SK-N-SH (cell line): Measurements from ENCODE around the gene SFXN5. TPM values are rescaled to one million over a fixed set of nuclear protein-coding genes. Genes with fewer than 3 reads are reported as not detected.

Source experiments
- CTCF ChIA-PET: fragments of 300-600, 350-600 bp; formaldehyde crosslinking; extraction: SDS; loops from one replicate; lab custom pipeline; 2021; lab: Yijun Ruan, JAX
- POLR2A ChIA-PET: fragments of 350-600 bp; sonication (Branson Sonifier 250); formaldehyde crosslinking; extraction: SDS; loops from one replicate; lab custom pipeline; 2020; ENCODE audit warnings: antibody characterized with exemption, inconsistent platforms; lab: Yijun Ruan, JAX
- DNase-seq: peaks from one replicate; pipeline ENCODE4 v3.0.0; 2012
- H2AFZ ChIP-seq: fragments of 200-600 bp; sonication (generic); 2 replicates; pipeline ENCODE4 v1.8.1; 2016; ENCODE audit warnings: antibody characterized with exemption, mild to moderate bottlenecking, low read depth
- H3F3A ChIP-seq: fragments of 200-600 bp; sonication (generic); replicated peaks from 2 replicates; pipeline ENCODE3; 2016; ENCODE audit warnings: antibody characterized with exemption, mild to moderate bottlenecking; ENCODE audit not compliant: insufficient read depth
- H3K27ac ChIP-seq, 2 experiments: fragments of 200-500 bp in 1 of 2; fragments of 200-600 bp in 1 of 2; sonication (Bioruptor generic) in 1 of 2; sonication (generic), shearing (Covaris generic) in 1 of 2; 2 replicates each; pipeline versions ENCODE4 v1.5.1 to v1.6.1; 2014 to 2016; ENCODE audit warnings: low read depth in 2 of 2, inconsistent platforms in 1 of 2, low read length in 1 of 2, mild to moderate bottlenecking in 1 of 2, mixed read lengths in 1 of 2
- H3K27me3 ChIP-seq: fragments of 200-600 bp; sonication (generic), shearing (Covaris generic); 2 replicates; pipeline ENCODE4 v1.6.1; 2016; ENCODE audit warnings: mixed run types; ENCODE audit not compliant: insufficient read depth
- H3K36me3 ChIP-seq, 2 experiments: fragments of 200-500 bp in 1 of 2; fragments of 200-600 bp in 1 of 2; sonication (Bioruptor generic) in 1 of 2; sonication (generic) in 1 of 2; replicated peaks in 1 of 2; 2 replicates each; pipeline versions ENCODE3 to v1.5.1; 2014 to 2016; ENCODE audit warnings: low read length in 1 of 2, mild to moderate bottlenecking in 1 of 2; ENCODE audit not compliant: insufficient read depth in 2 of 2, control insufficient read depth in 1 of 2
- H3K4me1 ChIP-seq, 2 experiments: fragments of 200-500 bp in 1 of 2; fragments of 200-600 bp in 1 of 2; sonication (Bioruptor generic) in 1 of 2; sonication (generic), shearing (Covaris generic) in 1 of 2; 2 replicates each; pipeline versions ENCODE4 v1.5.1 to v1.6.1; 2014 to 2016; ENCODE audit warnings: low read depth in 1 of 2, low read length in 1 of 2, mixed run types in 1 of 2; ENCODE audit not compliant: insufficient read depth in 2 of 2, control insufficient read depth in 1 of 2
- H3K4me2 ChIP-seq: fragments of 200-600 bp; sonication (generic), shearing (Covaris generic); 2 replicates; pipeline ENCODE4 v1.6.1; 2017; ENCODE audit warnings: mixed run types
- H3K4me3 ChIP-seq, 2 experiments: fragments of 200-500 bp in 1 of 2; fragments of 200-600 bp in 1 of 2; sonication (Bioruptor generic) in 1 of 2; sonication (generic), shearing (Covaris generic) in 1 of 2; 2 replicates each; pipeline versions ENCODE4 v1.5.1 to v1.8.1; 2014 to 2016; ENCODE audit warnings: low read depth in 2 of 2, inconsistent platforms in 1 of 2, low read length in 1 of 2, mild to moderate bottlenecking in 1 of 2, mixed read lengths in 1 of 2, moderate library complexity in 1 of 2
- H3K79me2 ChIP-seq: fragments of 200-600 bp; sonication (generic); 2 replicates; pipeline ENCODE4 v1.8.1; 2017; ENCODE audit warnings: mild to moderate bottlenecking; ENCODE audit not compliant: insufficient read depth
- H3K9ac ChIP-seq: fragments of 200-600 bp; sonication (generic); 2 replicates; pipeline ENCODE4 v1.6.1; 2017; ENCODE audit warnings: mixed run types
- H3K9me2 ChIP-seq: fragments of 200-600 bp; sonication (generic); 2 replicates; pipeline ENCODE4 v1.6.1; 2017; ENCODE audit warnings: mixed run types
- H3K9me3 ChIP-seq: fragments of 200-600 bp; sonication (generic); 2 replicates; pipeline ENCODE4 v1.6.1; 2017; ENCODE audit warnings: mixed run types, mild to moderate bottlenecking, moderate library complexity
- H4K20me1 ChIP-seq: fragments of 200-600 bp; sonication (generic); 2 replicates; pipeline ENCODE4 v1.6.1; 2017; ENCODE audit warnings: mild to moderate bottlenecking, mixed run types; ENCODE audit not compliant: insufficient read depth
- CHD2 ChIP-seq: fragments of 150-350 bp; IDR thresholded peaks from 2 replicates; pipeline ENCODE4 v1.6.1; 2018; ENCODE audit warnings: low read length; ENCODE audit not compliant: partially characterized antibody
- ELF1 ChIP-seq: IDR thresholded peaks from 2 replicates; pipeline ENCODE4 v1.4.0; 2012
- FOSL2 ChIP-seq: IDR thresholded peaks from 2 replicates; pipeline ENCODE4 v1.4.0; 2012; ENCODE audit warnings: low read depth, mild to moderate bottlenecking, moderate library complexity, borderline replicate concordance
- FOXM1 ChIP-seq: IDR thresholded peaks from 2 replicates; pipeline ENCODE4 v1.4.0; 2012; ENCODE audit warnings: low read depth, mild to moderate bottlenecking
- GABPA ChIP-seq: IDR thresholded peaks from 2 replicates; pipeline ENCODE4 v1.4.0; 2012; ENCODE audit warnings: low read depth, mild to moderate bottlenecking
- MXI1 ChIP-seq: IDR thresholded peaks from 2 replicates; pipeline ENCODE4 v1.6.1; 2012; ENCODE audit warnings: mild to moderate bottlenecking, low read depth, low read length, improper control_type of control experiment
- NRF1 ChIP-seq: IDR thresholded peaks from 2 replicates; pipeline ENCODE4 v1.6.1; 2012; ENCODE audit warnings: low read depth, mild to moderate bottlenecking, low read length
- RAD21 ChIP-seq: IDR thresholded peaks from 2 replicates; pipeline ENCODE4 v1.6.1; 2012; ENCODE audit warnings: mild to moderate bottlenecking, low read length
- RXRA ChIP-seq: IDR thresholded peaks from 2 replicates; pipeline ENCODE4 v1.4.0; 2012; ENCODE audit warnings: low read depth, mild to moderate bottlenecking, borderline replicate concordance
- SIN3A ChIP-seq: IDR thresholded peaks from 2 replicates; pipeline ENCODE4 v1.6.1; 2012; ENCODE audit warnings: low read depth, mild to moderate bottlenecking, low read length, moderate library complexity, borderline replicate concordance
- TEAD4 ChIP-seq: IDR thresholded peaks from 2 replicates; pipeline ENCODE4 v1.4.0; 2012; ENCODE audit warnings: mild to moderate bottlenecking, borderline replicate concordance; ENCODE audit not compliant: insufficient read depth
- WGBS: methylation state at CpG from one replicate; pipeline ENCODE4 v1.1.6; 2017; ENCODE audit warnings: low lambda C conversion rate; 5-methylcytosine and 5-hydroxymethylcytosine counted together
- polyA plus RNA-seq, 3 experiments: library from polyadenylated mRNA; depleted of rRNA; stranded (reverse); fragments of >200 nt; gene quantifications; 2 replicates each; pipeline ENCODE4 v1.2.3, GENCODE V29; 2012
- TF ChIP-seq, protein P1 (sequence below): fragments of 200-600 bp; sonication (generic); IDR thresholded peaks from 2 replicates; pipeline ENCODE4 v1.6.1; 2017; ENCODE audit warnings: antibody characterized with exemption, mild to moderate bottlenecking, moderate library complexity
- TF ChIP-seq, protein P2 (sequence below): fragments of 150-350 bp; IDR thresholded peaks from 2 replicates; pipeline ENCODE4 v1.6.1; 2016; ENCODE audit warnings: mild to moderate bottlenecking, low read depth, low read length

Gene SFXN5
- polyA plus RNA-seq, 1 of the 3 experiments (the other 2 are of a cell fraction): 9.9 TPM

DNA sequence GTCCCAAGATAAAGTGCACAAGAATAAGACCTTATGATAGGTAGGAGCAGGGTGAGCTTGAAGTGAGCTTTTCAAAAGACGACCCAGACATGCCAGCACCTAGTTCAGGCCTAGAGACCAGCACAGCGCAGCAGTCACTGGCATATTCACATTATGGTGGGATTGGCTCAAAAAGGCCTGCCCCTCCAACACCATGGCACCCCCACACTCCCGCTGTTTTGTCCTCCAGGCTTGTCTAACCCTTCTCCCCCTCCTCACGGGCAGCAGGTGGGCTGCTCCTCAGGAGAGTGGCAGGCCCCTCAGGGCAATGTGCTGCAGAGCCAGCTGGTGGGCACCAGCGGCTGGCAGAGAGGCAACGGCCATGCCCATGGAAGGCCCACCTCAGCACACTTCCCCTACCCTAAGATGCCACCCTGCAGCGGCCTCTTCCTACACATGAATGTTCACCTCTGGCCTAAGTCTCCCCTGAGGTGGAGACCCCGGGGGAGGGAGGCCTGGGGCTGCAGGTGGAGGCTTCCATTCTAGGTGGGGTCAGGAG, 128.6 kb downstream of the SFXN5 start:
- no peaks in the 10 kb centered on the region for H3K36me3 ChIP-seq
- ChIA-PET POLR2A (no interaction called here), CTCF (interaction anchor here (1.0 to 4.1 kb wide), 5 partner anchors 15 to 82 kb away, joined by 3 to 13 read pairs (median 4); no protein-coding TSS in a partner anchor)
- H3K79me2 ChIP-seq: no peaks in the 10 kb centered on the region
- H2AFZ ChIP-seq: no peak overlapping the region
- H3K27ac ChIP-seq: no peak overlapping the region
- no peaks in the 10 kb centered on the region for H3K27me3 ChIP-seq
- H3K9me3 ChIP-seq: no peaks in the 10 kb centered on the region
- WGBS: 94% methylated on average over 3 of the region's 8 CpGs
- no peak overlapping the region for H3K9ac ChIP-seq
- no peak overlapping the region for H3K4me3 ChIP-seq
- H3F3A ChIP-seq: no peaks in the 10 kb centered on the region
- DNase-seq: no peak
- H3K4me1 ChIP-seq: no peaks in the 10 kb centered on the region; a peak in 1 of 4 replicates
- no peaks in the 10 kb centered on the region for H3K9me2 ChIP-seq
- no peaks in the 10 kb centered on the region for H4K20me1 ChIP-seq
- H3K4me2 ChIP-seq: no peak overlapping the region
- no peak for TF ChIP-seq MXI1
- TF ChIP-seq SIN3A: no peak
- TF ChIP-seq ELF1: no peak
- TF ChIP-seq, protein P1, sequence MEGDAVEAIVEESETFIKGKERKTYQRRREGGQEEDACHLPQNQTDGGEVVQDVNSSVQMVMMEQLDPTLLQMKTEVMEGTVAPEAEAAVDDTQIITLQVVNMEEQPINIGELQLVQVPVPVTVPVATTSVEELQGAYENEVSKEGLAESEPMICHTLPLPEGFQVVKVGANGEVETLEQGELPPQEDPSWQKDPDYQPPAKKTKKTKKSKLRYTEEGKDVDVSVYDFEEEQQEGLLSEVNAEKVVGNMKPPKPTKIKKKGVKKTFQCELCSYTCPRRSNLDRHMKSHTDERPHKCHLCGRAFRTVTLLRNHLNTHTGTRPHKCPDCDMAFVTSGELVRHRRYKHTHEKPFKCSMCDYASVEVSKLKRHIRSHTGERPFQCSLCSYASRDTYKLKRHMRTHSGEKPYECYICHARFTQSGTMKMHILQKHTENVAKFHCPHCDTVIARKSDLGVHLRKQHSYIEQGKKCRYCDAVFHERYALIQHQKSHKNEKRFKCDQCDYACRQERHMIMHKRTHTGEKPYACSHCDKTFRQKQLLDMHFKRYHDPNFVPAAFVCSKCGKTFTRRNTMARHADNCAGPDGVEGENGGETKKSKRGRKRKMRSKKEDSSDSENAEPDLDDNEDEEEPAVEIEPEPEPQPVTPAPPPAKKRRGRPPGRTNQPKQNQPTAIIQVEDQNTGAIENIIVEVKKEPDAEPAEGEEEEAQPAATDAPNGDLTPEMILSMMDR: no peak
- no peak for TF ChIP-seq TEAD4
- no peak for TF ChIP-seq NRF1
- TF ChIP-seq FOSL2: no peak
- TF ChIP-seq RXRA: no peak
- TF ChIP-seq, protein P2, sequence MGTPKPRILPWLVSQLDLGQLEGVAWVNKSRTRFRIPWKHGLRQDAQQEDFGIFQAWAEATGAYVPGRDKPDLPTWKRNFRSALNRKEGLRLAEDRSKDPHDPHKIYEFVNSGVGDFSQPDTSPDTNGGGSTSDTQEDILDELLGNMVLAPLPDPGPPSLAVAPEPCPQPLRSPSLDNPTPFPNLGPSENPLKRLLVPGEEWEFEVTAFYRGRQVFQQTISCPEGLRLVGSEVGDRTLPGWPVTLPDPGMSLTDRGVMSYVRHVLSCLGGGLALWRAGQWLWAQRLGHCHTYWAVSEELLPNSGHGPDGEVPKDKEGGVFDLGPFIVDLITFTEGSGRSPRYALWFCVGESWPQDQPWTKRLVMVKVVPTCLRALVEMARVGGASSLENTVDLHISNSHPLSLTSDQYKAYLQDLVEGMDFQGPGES: no peak
- no peak for TF ChIP-seq CHD2
- TF ChIP-seq, all 33 proteins: peak for 0

DNA sequence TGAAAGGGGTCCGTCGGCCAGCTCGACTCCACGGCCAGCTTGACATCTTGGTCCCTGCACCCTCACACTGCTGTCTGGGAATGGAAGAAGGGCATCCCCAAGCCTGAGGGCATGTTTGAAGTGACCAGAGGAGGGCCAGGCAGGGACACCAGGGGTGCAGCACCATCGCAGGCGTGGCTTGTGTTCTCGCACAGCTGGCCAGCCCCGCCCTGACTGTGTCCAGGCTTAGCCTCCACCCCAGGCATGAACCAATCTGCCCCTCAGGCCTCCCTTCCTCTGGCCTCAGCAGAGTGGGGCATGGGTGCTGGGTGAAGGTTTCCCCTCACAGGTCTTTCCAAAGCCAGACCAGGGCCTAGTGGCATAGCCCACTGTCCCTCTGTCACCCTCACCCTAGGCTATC, 129.2 kb downstream of the SFXN5 start:
- Histone ChIP-seq H4K20me1 (no peaks in the 10 kb centered on the region), H3K4me2 (no peak overlapping the region), H3K79me2 (no peaks in the 10 kb centered on the region), H3K9me2 (no peaks in the 10 kb centered on the region), H3K9ac (no peak overlapping the region), H3K4me1 (peaks cover 0 to 5% of the 10 kb centered on the region in 2 experiments; a peak in 1 of 4 replicates), H3K9me3 (no peaks in the 10 kb centered on the region), H3F3A (no peaks in the 10 kb centered on the region), H2AFZ (no peak overlapping the region), H3K36me3 (no peaks in the 10 kb centered on the region), H3K27me3 (no peaks in the 10 kb centered on the region), H3K4me3 (no peak overlapping the region), H3K27ac (no peak overlapping the region)
- TF ChIP-seq RXRA (no peak), GABPA (no peak), FOXM1 (no peak), RAD21 (no peak)
- CTCF ChIA-PET: interaction anchor here (1.0 to 2.8 kb wide), 4 partner anchors 31 to 81 kb away, joined by 3 to 13 read pairs (median 6); no protein-coding TSS in a partner anchor
- DNase-seq: no peak
- WGBS: 98% methylated on average over 4 of the region's 8 CpGs
- POLR2A ChIA-PET: no interaction called here
